Measurements from ENCODE around the gene KNCN.

DNA sequence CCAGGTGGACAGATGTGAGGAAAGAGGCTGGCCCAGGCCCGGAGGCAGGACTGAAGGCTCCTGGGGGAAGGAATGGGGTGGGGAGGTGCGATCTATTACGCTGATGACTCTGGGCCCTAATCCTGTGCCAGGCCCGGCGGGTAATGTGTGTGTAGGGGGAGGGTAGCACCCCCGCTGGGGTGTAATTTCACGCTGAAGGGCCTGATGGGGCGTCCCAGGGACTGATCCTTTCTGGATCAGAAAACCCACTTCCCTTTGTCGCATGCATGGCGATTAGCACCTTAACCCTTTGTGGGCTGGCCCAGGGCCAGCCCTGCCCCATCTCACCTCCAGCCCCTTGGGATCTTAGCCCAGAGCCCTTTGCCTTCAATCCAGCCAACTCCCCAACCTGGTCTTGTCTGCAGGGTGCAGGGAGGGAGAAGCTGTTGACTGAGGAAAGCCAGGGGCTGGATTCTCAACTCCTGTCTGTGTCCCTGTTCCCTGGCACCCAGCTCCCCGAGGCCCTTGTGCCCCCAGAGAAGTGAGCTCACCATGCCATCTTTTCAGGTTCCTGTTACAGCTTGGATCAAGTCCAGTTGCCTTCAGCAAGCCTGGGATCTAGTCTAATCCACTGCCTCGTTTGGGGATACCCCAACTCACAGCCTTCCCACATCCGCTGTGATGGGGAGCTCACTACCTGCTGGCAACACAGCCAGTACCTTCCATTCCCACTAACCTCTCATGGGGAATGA, 26.0 kb downstream of the KNCN start:
- TF ChIP-seq POLR2AphosphoS5 (IDR thresholded peaks at IDR 0.05; ENCODE audit: low read depth, low read length) (no peak), POLR2A (IDR thresholded peaks at IDR 0.05; ENCODE audit: low read depth, low read length) (no peak)
